IPS-18a (cell line): ENCODE results near the gene IP6K3.

Experiments
- H3K27ac ChIP-seq: one replicate; pipeline ENCODE4 v1.5.1; 2013; ENCODE audit warnings: low read length
- H3K27me3 ChIP-seq: one replicate; pipeline ENCODE4 v1.6.1; 2013; ENCODE audit warnings: mild to moderate bottlenecking, low read length; ENCODE audit not compliant: control insufficient read depth, insufficient read depth
- H3K36me3 ChIP-seq: one replicate; pipeline ENCODE4 v1.6.1; 2013; ENCODE audit warnings: low read depth, low read length; ENCODE audit not compliant: control insufficient read depth
- H3K4me1 ChIP-seq: one replicate; pipeline ENCODE4 v1.6.1; 2013; ENCODE audit warnings: low read depth, low read length; ENCODE audit not compliant: control insufficient read depth
- H3K4me3 ChIP-seq: one replicate; pipeline ENCODE4 v1.5.1; 2013; ENCODE audit warnings: low read length
- H3K9ac ChIP-seq: one replicate; pipeline ENCODE4 v1.6.1; 2013; ENCODE audit warnings: mild to moderate bottlenecking, low read length, moderate library complexity
- H3K9me3 ChIP-seq: one replicate; pipeline ENCODE4 v1.6.1; 2013; ENCODE audit warnings: low read depth, low read length; ENCODE audit not compliant: control insufficient read depth

Gene IP6K3

GRCh38 chr6:33755070-33755869, 8.6 kb upstream of the IP6K3 start:
- Histone ChIP-seq H3K9ac (no peak overlapping the region), H3K27me3 (no peaks in the 10 kb centered on the region), H3K4me1 (no peaks in the 10 kb centered on the region), H3K36me3 (no peaks in the 10 kb centered on the region), H3K27ac (no peak overlapping the region), H3K9me3 (no peaks in the 10 kb centered on the region), H3K4me3 (no peak overlapping the region)

- Histone ChIP-seq H3K27me3 (no peaks in the 10 kb centered on the region), H3K9ac (no peak overlapping the region), H3K36me3 (no peaks in the 10 kb centered on the region), H3K27ac (no peak overlapping the region), H3K9me3 (no peaks in the 10 kb centered on the region), H3K4me1 (peaks cover under 1% of the 10 kb centered on the region), H3K4me3 (no peak overlapping the region)
Observed at GRCh38 chr6:33754222-33754621, 7.5 kb upstream of the IP6K3 start.

GRCh38 chr6:33752646-33753015, 5.9 kb upstream of the IP6K3 start:
- H3K9ac ChIP-seq: no peak overlapping the region
- H3K36me3 ChIP-seq: no peaks in the 10 kb centered on the region
- peaks cover 11% of the 10 kb centered on the region for H3K4me1 ChIP-seq
- no peaks in the 10 kb centered on the region for H3K27me3 ChIP-seq
- H3K9me3 ChIP-seq: no peaks in the 10 kb centered on the region
- H3K4me3 ChIP-seq: no peak overlapping the region
- no peak overlapping the region for H3K27ac ChIP-seq

- Histone ChIP-seq H3K27ac (no peak overlapping the region), H3K4me1 (peaks cover 15% of the 10 kb centered on the region), H3K27me3 (no peaks in the 10 kb centered on the region), H3K9ac (no peak overlapping the region), H3K9me3 (no peaks in the 10 kb centered on the region), H3K4me3 (no peak overlapping the region), H3K36me3 (no peaks in the 10 kb centered on the region)
Observed at GRCh38 chr6:33751771-33752645, 5.3 kb upstream of the IP6K3 start.

GRCh38 chr6:33750244-33750991, 3.7 kb upstream of the IP6K3 start:
- H3K4me3 ChIP-seq: no peak overlapping the region
- no peaks in the 10 kb centered on the region for H3K36me3 ChIP-seq
- H3K9me3 ChIP-seq: no peaks in the 10 kb centered on the region
- no peaks in the 10 kb centered on the region for H3K27me3 ChIP-seq
- no peak overlapping the region for H3K27ac ChIP-seq
- no peak overlapping the region for H3K9ac ChIP-seq
- peaks cover 31% of the 10 kb centered on the region for H3K4me1 ChIP-seq

- H3K9me3 ChIP-seq: no peaks in the 10 kb centered on the region
- no peak overlapping the region for H3K4me3 ChIP-seq
- H3K27ac ChIP-seq: no peak overlapping the region
- H3K9ac ChIP-seq: no peak overlapping the region
- peaks cover 37% of the 10 kb centered on the region for H3K4me1 ChIP-seq
- no peaks in the 10 kb centered on the region for H3K36me3 ChIP-seq
- H3K27me3 ChIP-seq: no peaks in the 10 kb centered on the region
Observed at GRCh38 chr6:33749401-33749800, 2.7 kb upstream of the IP6K3 start.

GRCh38 chr6:33748841-33749240, 2.1 kb upstream of the IP6K3 start:
- Histone ChIP-seq H3K9me3 (no peaks in the 10 kb centered on the region), H3K36me3 (no peaks in the 10 kb centered on the region), H3K4me1 (peaks cover 37% of the 10 kb centered on the region)

GRCh38 chr6:33747823-33748222, 1.1 kb upstream of the IP6K3 start:
- Histone ChIP-seq H3K4me3 (no peak overlapping the region), H3K9ac (no peak overlapping the region), H3K9me3 (no peaks in the 10 kb centered on the region), H3K4me1 (peaks cover 37% of the 10 kb centered on the region), H3K36me3 (no peaks in the 10 kb centered on the region), H3K27ac (no peak overlapping the region), H3K27me3 (no peaks in the 10 kb centered on the region)

More at GRCh38 chr6:33748841-33749240, 2.1 kb upstream of the IP6K3 start:
- Histone ChIP-seq H3K27ac (no peak overlapping the region), H3K4me3 (no peak overlapping the region), H3K27me3 (no peaks in the 10 kb centered on the region), H3K9ac (no peak overlapping the region)

GRCh38 chr6:33746036-33746600, 587 bp downstream of the IP6K3 start:
- no peak overlapping the region for H3K27ac ChIP-seq

GRCh38 chr6:33745548-33745947, 1.2 kb downstream of the IP6K3 start:
- Histone ChIP-seq H3K36me3 (no peaks in the 10 kb centered on the region), H3K9ac (no peak overlapping the region), H3K27ac (no peak overlapping the region), H3K4me3 (no peak overlapping the region), H3K9me3 (no peaks in the 10 kb centered on the region), H3K4me1 (peaks cover 37% of the 10 kb centered on the region), H3K27me3 (no peaks in the 10 kb centered on the region)

More at GRCh38 chr6:33746036-33746600, 587 bp downstream of the IP6K3 start:
- no peak overlapping the region for H3K4me3 ChIP-seq
- no peaks in the 10 kb centered on the region for H3K36me3 ChIP-seq
- no peaks in the 10 kb centered on the region for H3K9me3 ChIP-seq
- H3K4me1 ChIP-seq: peaks cover 37% of the 10 kb centered on the region
- no peak overlapping the region for H3K9ac ChIP-seq
- H3K27me3 ChIP-seq: no peaks in the 10 kb centered on the region
